ENCODE data around the gene SERPINI2. TPM values are rescaled to one million over a fixed set of nuclear protein-coding genes. Genes with fewer than 3 reads are reported as not detected.

SERPINI2 gene
- total and polyA plus RNA-seq, 7 donors = 0.27 to 0.60 TPM; not detected in 5

DNA sequence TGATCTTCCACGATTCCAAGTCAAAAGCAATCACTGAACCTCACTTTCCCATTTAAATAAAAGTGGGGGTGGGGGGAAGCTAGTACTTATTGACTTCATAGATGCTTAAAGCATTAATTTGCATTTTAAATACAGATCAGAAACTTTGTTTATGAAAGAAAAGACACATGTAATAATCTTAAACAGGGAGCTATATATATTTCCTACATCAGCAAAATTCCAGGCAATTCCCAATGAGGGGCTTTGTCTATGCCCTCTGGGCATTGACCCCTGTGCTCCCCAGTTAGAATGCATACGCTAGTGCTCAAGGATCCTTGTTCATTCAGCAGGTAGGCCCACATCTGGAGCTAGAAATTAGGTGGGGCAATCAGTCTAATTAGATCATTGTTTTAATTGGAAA lies 20.0 kb downstream of the SERPINI2 start:
- TF ChIP-seq POLR2AphosphoS5 (IDR thresholded peaks at IDR 0.05) = no peak
- TF ChIP-seq, protein P1, sequence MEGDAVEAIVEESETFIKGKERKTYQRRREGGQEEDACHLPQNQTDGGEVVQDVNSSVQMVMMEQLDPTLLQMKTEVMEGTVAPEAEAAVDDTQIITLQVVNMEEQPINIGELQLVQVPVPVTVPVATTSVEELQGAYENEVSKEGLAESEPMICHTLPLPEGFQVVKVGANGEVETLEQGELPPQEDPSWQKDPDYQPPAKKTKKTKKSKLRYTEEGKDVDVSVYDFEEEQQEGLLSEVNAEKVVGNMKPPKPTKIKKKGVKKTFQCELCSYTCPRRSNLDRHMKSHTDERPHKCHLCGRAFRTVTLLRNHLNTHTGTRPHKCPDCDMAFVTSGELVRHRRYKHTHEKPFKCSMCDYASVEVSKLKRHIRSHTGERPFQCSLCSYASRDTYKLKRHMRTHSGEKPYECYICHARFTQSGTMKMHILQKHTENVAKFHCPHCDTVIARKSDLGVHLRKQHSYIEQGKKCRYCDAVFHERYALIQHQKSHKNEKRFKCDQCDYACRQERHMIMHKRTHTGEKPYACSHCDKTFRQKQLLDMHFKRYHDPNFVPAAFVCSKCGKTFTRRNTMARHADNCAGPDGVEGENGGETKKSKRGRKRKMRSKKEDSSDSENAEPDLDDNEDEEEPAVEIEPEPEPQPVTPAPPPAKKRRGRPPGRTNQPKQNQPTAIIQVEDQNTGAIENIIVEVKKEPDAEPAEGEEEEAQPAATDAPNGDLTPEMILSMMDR (IDR thresholded peaks at IDR 0.05) = no peak
- no peak for TF ChIP-seq EP300 (IDR thresholded peaks at IDR 0.05)
- no peak for TF ChIP-seq POLR2A (IDR thresholded peaks at IDR 0.05)
- no peaks in the 10 kb centered on the region for H3K4me1 ChIP-seq
- DNase-seq = no peak
- H3K27ac ChIP-seq = no peak overlapping the region
- intact Hi-C loops (cut with DNase I) = no loop called here
- H3K27me3 ChIP-seq = no peaks in the 10 kb centered on the region
- 90 to 92% methylated on average over 2 of the region's 2 CpGs for WGBS, 2 donors
- H3K9me3 ChIP-seq = no peaks in the 10 kb centered on the region
- no peaks in the 10 kb centered on the region for H3K36me3 ChIP-seq
- H3K4me3 ChIP-seq = no peak overlapping the region

DNA sequence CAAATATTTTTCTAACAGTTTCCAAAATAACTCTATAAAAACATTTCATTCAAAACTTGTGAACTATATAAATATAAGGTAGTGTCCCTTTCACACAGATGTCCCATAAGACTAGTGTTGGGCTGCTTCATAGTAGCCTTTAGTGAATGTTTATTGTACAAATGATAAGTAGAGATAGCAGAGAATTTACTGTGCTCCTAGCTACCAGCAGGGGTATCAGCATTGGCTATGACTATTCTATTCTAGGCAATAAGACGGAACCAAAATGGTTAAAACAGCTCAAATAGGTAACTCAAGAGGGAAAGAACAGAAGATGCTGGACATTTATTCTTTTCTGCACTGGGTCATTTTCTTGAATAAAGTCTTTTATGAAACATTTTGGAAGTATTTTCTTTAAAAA lies 22.6 kb downstream of the SERPINI2 start:
- WGBS, 2 donors = 0 to 54% methylated on average over 1 of the region's 1 CpG
- intact Hi-C loops (cut with DNase I) = no loop called here
- TF ChIP-seq, protein P1 (IDR thresholded peaks at IDR 0.05) = no peak
- Histone ChIP-seq H3K36me3 (no peaks in the 10 kb centered on the region), H3K27me3 (no peaks in the 10 kb centered on the region), H3K4me1 (no peaks in the 10 kb centered on the region), H3K4me3 (no peak overlapping the region), H3K27ac (no peak overlapping the region), H3K9me3 (no peaks in the 10 kb centered on the region)
- no peak for DNase-seq

DNA sequence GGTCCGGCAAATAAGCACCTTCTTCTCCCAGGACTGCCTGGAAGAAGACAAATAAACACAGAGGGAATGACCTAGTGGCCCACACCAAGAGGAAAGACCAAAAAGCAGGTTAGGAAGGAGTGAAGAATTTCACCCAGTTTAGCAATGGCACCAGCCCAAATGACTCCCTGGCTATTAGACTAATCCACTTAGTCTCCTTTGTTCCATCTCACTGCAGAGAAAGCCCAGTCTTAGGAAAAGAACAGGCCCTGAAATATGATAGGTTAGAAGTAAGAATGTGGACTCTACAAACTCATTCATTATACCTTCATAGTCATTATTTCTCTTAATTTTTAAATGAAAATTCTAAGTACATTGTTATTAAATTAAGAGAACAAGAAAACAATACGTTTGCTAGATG lies 23.2 kb downstream of the SERPINI2 start:
- H3K4me1 ChIP-seq = no peaks in the 10 kb centered on the region
- H3K9me3 ChIP-seq = no peaks in the 10 kb centered on the region
- H3K27ac ChIP-seq = no peak overlapping the region
- WGBS, 2 donors = 66 to 74% methylated on average over 2 of the region's 2 CpGs
- H3K36me3 ChIP-seq = no peaks in the 10 kb centered on the region
- no peak overlapping the region for H3K4me3 ChIP-seq
- DNase-seq = no peak
- intact Hi-C loops (cut with DNase I) = no loop called here
- no peaks in the 10 kb centered on the region for H3K27me3 ChIP-seq
- TF ChIP-seq, protein P1 (IDR thresholded peaks at IDR 0.05) = no peak
- no peak for TF ChIP-seq POLR2A (IDR thresholded peaks at IDR 0.05)
- no peak for TF ChIP-seq EP300 (IDR thresholded peaks at IDR 0.05)
- no peak for TF ChIP-seq POLR2AphosphoS5 (IDR thresholded peaks at IDR 0.05)

DNA sequence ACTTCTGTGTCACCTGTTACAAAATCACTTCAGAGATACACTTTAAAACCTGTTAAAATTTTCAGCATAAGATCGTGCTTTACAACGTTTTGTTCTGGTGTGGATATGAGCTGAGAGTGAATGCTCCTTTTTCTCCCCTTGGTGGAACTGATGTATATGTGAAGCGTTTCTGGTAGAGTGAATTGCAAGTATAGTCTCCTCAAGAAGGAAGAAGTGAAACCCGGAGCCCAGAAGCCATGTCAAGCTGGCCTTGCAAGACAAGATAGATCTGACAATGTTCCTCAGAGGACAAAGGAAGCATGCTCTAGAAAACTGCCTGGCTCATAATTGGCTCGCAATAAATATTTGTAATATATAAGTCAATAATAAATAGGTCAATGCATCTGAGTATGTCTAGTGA lies 23.6 kb downstream of the SERPINI2 start:
- no peak overlapping the region for H3K27ac ChIP-seq
- TF ChIP-seq EP300 (IDR thresholded peaks at IDR 0.05) (no peak), POLR2AphosphoS5 (IDR thresholded peaks at IDR 0.05) (no peak), POLR2A (IDR thresholded peaks at IDR 0.05) (no peak)
- TF ChIP-seq, protein P1 (IDR thresholded peaks at IDR 0.05) = no peak
- no peaks in the 10 kb centered on the region for H3K4me1 ChIP-seq
- no peaks in the 10 kb centered on the region for H3K9me3 ChIP-seq
- no peaks in the 10 kb centered on the region for H3K27me3 ChIP-seq
- DNase-seq = no peak
- intact Hi-C loops (cut with DNase I) = no loop called here
- 79 to 84% methylated on average over 5 of the region's 5 CpGs for WGBS, 2 donors
- no peaks in the 10 kb centered on the region for H3K36me3 ChIP-seq
- H3K4me3 ChIP-seq = no peak overlapping the region

DNA sequence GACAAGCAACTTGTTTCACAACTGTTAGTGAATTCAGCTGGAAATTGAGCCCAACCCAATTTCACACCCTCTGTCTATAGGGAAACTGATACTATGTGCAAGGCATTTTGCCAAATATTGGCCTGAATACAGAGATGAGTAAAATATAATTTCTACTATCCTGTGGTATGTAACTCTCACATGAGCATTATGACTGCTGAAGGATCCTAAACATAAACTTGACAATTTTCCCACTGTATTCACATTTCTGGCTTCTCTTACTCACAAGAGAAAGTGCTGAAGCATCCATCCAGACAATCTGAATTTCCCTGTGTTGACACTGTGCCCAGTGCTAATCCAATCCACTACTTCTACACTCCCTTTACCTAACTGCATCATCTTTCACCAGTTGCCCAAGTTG lies 28.4 kb downstream of the SERPINI2 start:
- intact Hi-C loops (cut with DNase I) = no loop called here
- Histone ChIP-seq H3K36me3 (no peaks in the 10 kb centered on the region), H3K27ac (no peak overlapping the region), H3K9me3 (no peaks in the 10 kb centered on the region), H3K27me3 (no peaks in the 10 kb centered on the region), H3K4me3 (no peak overlapping the region), H3K4me1 (no peaks in the 10 kb centered on the region)
- no peak for DNase-seq
- TF ChIP-seq, protein P1 (IDR thresholded peaks at IDR 0.05) = no peak
- TF ChIP-seq POLR2AphosphoS5 (IDR thresholded peaks at IDR 0.05) (no peak), EP300 (IDR thresholded peaks at IDR 0.05) (no peak), POLR2A (IDR thresholded peaks at IDR 0.05) (no peak)

All from sigmoid colon (tissue), 7 donors.